Measurements from ENCODE around the gene DNASE2B. TPM values are rescaled to one million over a fixed set of nuclear protein-coding genes. Genes with fewer than 3 reads are reported as not detected.

DNASE2B gene
- total RNA-seq, 1 donor from 2014 or later, result 21.7 TPM

GRCh38 chr1:84385347-84385746 lies 12.9 kb upstream of the DNASE2B start:
- Histone ChIP-seq H3K27me3 (no peaks in the 10 kb centered on the region), H3K4me1 (no peaks in the 10 kb centered on the region), H3K27ac (no peak overlapping the region), H3K36me3 (no peaks in the 10 kb centered on the region), H3K4me3 (no peak overlapping the region), H3K9me3 (no peaks in the 10 kb centered on the region)
- DNase-seq, result no peak
- intact Hi-C loops (cut with DNase I), result no loop called here
- TF ChIP-seq, protein P1, sequence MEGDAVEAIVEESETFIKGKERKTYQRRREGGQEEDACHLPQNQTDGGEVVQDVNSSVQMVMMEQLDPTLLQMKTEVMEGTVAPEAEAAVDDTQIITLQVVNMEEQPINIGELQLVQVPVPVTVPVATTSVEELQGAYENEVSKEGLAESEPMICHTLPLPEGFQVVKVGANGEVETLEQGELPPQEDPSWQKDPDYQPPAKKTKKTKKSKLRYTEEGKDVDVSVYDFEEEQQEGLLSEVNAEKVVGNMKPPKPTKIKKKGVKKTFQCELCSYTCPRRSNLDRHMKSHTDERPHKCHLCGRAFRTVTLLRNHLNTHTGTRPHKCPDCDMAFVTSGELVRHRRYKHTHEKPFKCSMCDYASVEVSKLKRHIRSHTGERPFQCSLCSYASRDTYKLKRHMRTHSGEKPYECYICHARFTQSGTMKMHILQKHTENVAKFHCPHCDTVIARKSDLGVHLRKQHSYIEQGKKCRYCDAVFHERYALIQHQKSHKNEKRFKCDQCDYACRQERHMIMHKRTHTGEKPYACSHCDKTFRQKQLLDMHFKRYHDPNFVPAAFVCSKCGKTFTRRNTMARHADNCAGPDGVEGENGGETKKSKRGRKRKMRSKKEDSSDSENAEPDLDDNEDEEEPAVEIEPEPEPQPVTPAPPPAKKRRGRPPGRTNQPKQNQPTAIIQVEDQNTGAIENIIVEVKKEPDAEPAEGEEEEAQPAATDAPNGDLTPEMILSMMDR (IDR thresholded peaks at IDR 0.05), result no peak
- no peak for ATAC-seq

GRCh38 chr1:84386716-84387479 lies 11.4 kb upstream of the DNASE2B start:
- no peaks in the 10 kb centered on the region for H3K36me3 ChIP-seq
- H3K4me1 ChIP-seq, result no peaks in the 10 kb centered on the region
- no peak for DNase-seq
- H3K27ac ChIP-seq, result no peak overlapping the region
- H3K27me3 ChIP-seq, result no peaks in the 10 kb centered on the region
- no peak for ATAC-seq
- TF ChIP-seq, protein P1 (IDR thresholded peaks at IDR 0.05), result no peak
- intact Hi-C loops (cut with DNase I), result no loop called here
- H3K4me3 ChIP-seq, result no peak overlapping the region
- H3K9me3 ChIP-seq, result no peaks in the 10 kb centered on the region

- TF ChIP-seq, protein P1 (IDR thresholded peaks at IDR 0.05), result no peak
- no peaks in the 10 kb centered on the region for H3K9me3 ChIP-seq
- DNase-seq, result no peak
- no peak for ATAC-seq
- no peaks in the 10 kb centered on the region for H3K36me3 ChIP-seq
- intact Hi-C loops (cut with DNase I), result no loop called here
- H3K27me3 ChIP-seq, result no peaks in the 10 kb centered on the region
- no peak overlapping the region for H3K4me3 ChIP-seq
- H3K27ac ChIP-seq, result no peak overlapping the region
- no peaks in the 10 kb centered on the region for H3K4me1 ChIP-seq
Observed at GRCh38 chr1:84387480-84388163, 10.7 kb upstream of the DNASE2B start.

DNA sequence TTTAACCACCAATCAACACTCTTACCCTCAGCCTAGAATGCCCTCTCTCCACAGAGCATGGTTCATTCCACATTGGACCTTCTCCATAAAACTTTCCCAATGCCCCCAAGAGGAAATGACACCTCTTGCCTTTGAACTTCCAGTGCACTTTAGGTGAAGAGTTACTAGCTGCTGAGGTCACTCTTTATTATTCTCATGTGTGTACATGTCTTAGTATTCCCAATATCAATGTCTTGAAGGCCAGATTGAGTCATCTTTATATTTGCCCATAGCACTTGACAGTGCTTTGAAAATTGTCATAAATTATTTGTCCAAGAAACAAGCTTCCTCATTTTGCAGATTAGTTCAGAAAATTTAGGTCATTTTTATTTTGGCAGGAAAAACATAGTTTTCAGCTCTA lies 8.1 kb upstream of the DNASE2B start:
- intact Hi-C loops (cut with DNase I), result no loop called here
- Histone ChIP-seq H3K4me3 (no peak overlapping the region), H3K27me3 (no peaks in the 10 kb centered on the region), H3K36me3 (no peaks in the 10 kb centered on the region), H3K27ac (no peak overlapping the region), H3K4me1 (no peaks in the 10 kb centered on the region), H3K9me3 (no peaks in the 10 kb centered on the region)
- DNase-seq (no peak), ATAC-seq (no peak)
- TF ChIP-seq, protein P1 (IDR thresholded peaks at IDR 0.05), result no peak

DNA sequence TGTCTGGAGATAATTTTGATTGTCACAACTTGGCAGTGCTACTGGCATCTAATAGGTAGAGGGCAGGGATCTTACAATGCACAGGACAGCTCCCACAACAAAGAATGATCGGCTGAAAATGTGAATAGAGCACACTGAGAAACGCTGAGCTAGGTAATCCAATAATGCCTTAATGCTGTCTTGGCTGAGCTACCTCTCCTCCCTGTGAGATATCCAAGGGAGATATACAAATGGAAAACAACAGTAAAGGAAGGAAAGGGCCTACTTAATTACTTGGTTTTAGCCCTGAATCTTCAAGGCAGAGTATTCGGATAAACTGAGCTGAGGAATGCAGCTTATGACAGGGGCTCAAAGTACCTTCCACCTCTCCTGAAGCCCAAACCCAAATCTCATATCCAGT lies 2.9 kb downstream of the DNASE2B start:
- Histone ChIP-seq H3K27ac (no peak overlapping the region), H3K36me3 (no peaks in the 10 kb centered on the region), H3K4me1 (no peaks in the 10 kb centered on the region), H3K27me3 (no peaks in the 10 kb centered on the region), H3K4me3 (no peak overlapping the region), H3K9me3 (no peaks in the 10 kb centered on the region)
- ATAC-seq (no peak), DNase-seq (no peak)
- intact Hi-C loops (cut with DNase I), result no loop called here
- TF ChIP-seq, protein P1 (IDR thresholded peaks at IDR 0.05), result no peak
